NT2/D1 (cell line): ENCODE results near the gene TBC1D32.

Experiments used
- YY1 ChIP-seq: IDR thresholded peaks from 2 replicates; pipeline ENCODE4 v1.6.1; 2011; ENCODE audit not compliant: insufficient read length, insufficient read depth
- ZNF274 ChIP-seq: IDR thresholded peaks from 2 replicates; pipeline ENCODE4 v1.6.1; 2011; ENCODE audit warnings: mild to moderate bottlenecking, low read depth, low read length

DNA sequence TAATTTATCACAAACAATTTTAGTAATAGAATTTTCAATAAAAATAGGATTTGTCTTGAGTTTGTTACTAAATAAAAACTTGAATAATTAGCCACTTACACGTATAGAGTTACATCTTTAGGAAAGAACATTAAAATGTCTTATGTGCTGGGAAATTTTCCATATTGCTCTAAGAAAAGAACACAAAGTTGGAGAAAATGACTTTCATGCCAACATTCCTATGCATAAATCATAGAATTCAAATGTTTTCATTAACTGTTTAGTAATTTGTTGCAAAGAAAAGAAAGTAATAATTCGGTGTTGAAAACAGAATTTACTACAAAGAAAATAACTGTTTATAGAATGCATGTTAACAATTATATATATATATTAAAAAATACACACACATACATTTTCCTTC is 4.7 kb upstream of the TBC1D32 start:
- no peak for TF ChIP-seq ZNF274
- no peak for TF ChIP-seq YY1
